HPDE6-E6E7 (cell line): ENCODE measurements around the gene TMEM119.
"Not testable (repeated sequence)": the region's sequence is repeated elsewhere in the genome, so short reads cannot be mapped to it uniquely, and the experiment has no call there.

Source experiments
- DNase-seq: peaks from one replicate; pipeline ENCODE4 v3.0.0; 2011; ENCODE audit warnings: missing footprints; ENCODE audit errors: extremely low spot score

The TMEM119 gene

DNA sequence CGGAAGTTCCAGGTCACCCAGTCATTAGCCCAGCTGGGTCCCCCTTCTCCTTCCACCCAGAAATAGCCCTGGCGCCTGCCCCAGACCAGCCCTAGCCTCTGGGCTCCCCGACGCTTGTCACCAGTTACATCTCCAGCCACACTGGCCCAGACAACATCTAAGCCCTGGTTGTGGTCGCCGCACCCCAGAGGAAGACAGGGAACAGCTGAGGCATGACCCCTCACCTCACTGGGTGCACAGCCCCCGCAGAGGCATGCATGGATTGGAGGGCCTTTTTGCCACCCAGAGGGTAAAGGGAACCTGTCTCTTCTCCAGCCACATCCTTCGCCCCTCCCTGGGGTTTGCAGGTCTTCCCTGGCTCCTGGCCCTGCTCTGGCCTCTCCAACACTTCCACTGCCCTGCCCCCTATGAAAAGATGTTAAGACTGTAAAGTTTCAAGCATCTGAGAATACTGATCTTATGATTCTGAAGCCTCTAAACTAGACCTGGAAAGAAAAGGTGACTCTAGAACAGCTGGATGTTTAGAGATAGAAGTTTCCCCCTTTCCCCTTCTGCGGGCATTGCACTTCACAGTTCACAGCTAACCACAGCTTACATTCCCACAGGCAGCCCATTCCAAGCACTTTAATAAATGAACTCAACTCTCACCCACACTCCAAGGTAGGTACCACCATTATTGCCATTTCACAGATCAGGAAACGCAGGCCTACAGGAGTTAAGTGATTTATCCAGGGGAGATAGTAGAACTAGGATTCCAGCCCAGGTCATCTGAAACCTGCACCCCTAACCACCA lies 14.7 kb downstream of the TMEM119 start:
- no peak for DNase-seq

- DNase-seq, result no peak
These were observed 15.4 kb downstream of the TMEM119 start for GRCh38 chr12:108582509-108582908.

DNA sequence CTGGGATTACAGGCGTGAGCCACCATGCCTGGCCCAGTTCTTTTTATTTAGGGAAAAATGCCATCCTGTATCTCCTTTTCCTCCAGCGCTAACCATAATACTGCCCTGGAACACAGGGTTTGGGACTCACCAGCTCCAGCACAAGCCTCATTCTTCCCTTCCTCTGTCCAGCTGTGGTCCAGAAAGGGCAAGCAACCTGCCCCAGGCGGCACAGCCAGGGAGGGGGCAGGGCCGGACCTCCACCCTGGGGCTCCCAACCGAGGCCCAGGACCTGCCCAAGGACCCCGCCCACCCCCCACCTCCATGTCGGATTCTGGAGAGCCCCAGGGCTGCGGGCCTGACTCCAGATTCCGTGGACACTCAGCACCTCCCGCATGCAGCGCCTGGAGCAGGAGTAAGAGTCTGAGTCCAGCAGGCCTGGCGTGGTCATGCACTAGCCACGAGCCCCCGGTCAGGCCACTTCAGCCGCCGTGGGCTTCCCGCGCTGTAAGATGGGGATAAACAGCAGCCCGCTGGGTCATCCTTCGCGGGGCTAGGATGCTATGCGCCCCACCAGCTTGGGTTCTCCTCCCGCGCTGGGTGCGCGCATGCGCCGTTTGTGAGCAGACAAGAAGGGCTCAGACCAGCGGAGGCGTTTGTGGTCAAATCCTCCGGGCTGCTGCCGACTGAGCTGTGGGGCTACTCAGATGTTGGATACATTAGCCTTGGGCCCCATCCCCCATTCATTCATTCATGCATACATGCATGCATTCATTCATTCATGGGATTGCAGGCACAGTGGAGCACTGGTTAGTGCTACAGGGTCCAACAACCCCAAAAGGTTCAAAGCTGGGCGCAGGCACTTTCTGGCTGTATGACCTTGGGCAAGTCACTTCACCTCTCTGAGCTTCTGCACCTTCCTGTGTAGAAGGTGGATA lies 16.3 kb downstream of the TMEM119 start:
- no peak for DNase-seq

DNA sequence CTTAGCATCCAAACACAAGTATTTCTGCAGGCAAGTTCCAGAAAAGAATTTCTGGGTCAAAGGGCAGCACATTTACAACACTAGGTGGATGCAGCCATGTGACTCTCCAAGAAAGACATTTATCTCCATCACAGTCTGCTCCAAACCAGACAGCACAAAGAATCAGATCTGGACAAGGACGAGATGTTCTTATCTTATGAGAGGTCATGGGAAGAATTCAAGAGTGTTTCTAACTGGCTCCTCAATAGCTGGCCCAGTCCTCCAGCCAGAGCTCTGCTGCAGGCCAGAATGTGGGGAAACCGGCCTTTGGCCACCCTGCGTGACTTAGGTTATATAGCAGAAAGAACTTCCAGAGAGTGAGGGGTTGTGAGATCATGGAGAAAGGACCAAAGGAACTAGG lies 17.4 kb downstream of the TMEM119 start:
- DNase-seq, result no peak

GRCh38 chr12:108578813-108579212 lies 19.1 kb downstream of the TMEM119 start:
- no peak for DNase-seq

- DNase-seq, result no peak
These were observed 19.6 kb downstream of the TMEM119 start for GRCh38 chr12:108578264-108578663.

DNA sequence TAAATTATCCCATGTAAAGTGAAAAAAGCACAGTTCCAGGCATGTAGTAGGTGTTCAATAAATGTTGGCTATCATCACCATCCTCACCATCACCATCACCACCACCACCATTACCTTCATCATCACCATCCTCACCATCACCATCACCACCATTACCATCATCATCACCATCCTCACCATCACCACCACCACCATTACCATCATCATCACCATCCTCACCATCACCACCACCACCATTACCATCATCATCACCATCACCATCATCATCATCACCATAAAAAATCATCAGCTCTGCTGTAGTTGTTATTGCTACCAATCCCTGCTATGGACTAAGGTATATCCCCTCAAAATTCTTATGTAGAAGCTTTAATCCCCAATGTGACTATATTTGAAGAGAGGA lies 20.4 kb downstream of the TMEM119 start:
- no peak for DNase-seq

DNA sequence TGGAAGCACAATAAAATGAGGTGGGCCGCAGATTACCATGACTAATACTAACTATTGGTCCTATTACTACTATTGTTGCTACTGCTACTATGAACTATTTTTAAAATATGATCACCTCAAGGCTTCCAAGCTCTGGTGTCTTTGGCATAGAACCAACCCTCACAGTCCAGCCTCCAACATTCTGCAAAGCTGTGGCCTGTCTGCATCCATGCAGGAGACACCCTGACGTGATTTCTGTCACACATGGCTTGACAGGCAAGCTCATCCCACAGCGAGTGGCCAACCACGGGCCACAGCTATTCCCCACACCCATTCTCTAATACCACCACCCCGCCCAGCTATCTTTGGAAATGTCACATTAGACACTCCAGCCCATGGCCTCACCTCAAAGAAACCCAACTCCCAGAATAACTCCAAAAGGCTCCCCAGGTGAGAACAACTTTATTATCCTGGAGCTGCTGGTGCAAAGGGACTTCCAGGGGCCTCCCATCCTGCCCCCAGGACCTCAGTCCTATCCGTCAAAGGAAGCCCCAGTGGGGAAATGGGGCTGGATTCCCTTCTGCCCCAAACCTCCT lies 21.1 kb downstream of the TMEM119 start:
- DNase-seq, result no peak

DNA sequence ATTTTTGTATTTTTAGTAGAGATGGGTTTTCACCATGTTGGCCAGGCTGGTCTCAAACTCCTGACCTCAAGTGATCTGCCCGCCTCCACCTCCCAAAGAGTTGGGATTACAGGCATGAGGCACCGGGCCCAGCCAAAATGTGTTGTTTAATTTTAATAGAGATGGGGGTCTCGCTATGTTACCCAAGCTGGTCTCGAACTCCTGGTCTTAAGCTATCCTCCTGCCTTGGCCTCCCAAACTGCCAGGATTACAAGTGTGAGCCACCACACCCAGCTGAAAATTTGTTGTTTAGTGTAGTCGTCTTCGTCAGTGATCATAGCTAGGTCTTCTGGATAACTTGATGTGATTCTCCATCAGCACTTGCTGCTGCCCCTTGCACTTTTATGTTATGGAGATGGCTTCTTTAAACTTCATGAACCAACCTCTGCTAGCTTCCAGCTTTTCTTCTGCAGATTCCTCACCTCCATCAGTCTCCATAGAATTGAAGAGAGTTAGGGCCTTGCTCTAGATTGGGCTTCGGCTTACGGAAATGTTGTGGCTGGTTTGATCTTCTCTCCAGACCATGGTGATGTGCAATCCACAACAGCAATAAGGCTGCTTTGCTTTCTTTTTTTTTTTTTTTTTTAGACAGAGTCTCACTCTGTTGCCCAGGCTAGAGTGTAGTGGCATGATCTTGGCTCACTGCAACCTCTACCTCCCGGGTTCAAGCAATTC lies 22.5 kb downstream of the TMEM119 start:
- DNase-seq, result no peak

DNA sequence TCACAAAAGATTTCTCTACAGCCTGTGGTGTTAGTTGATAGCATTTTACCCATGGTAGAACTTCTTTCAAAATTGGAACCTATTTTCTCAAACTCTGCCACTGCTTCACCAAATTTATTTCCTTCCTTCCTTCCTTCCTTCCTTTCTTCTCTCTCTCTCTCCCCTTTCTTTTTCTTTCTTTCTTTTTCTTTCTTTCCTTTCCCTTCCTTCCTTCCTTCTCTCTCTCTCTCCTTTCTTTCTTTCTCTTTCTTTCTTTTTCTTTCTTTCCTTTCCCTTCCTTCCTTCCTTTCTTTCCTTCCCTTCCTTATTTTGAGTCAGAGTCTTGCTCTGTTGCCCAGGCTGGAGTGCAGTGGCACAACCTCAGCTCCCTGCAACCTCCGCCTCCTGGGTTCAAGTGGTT lies 23.6 kb downstream of the TMEM119 start:
- not testable (repeated sequence) for DNase-seq

- no peak for DNase-seq
These were observed 24.6 kb downstream of the TMEM119 start for GRCh38 chr12:108573317-108573716.

DNA sequence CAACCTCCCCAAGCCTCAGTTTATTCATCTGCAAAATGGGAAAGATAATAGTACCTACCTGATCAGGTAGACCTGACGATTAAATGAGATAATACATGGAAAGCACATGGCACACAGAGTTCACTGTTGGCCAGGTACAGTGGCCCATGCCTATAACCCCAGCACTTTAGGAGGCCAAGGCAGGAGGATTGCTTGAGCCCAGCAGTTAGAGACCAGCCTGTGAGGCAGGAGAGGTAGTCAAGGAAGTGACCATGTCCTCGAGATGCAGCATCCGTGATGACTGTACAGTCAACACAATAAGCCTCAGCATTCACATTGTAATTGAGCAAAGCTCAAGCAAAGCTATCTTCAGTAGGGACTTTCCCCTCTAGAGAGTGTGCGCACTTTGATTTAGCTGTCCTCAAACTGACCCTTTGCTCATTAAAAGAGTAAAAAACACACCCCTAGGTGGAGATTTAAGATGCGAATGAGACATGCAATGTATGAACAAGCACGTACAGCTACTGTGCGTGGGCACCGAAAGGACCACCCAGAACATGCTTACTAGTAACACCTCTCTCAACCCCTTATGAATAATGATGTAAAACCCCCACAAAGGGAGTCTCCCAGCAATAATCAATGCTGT lies 25.6 kb downstream of the TMEM119 start:
- no peak for DNase-seq

- DNase-seq, result no peak
These were observed 26.2 kb downstream of the TMEM119 start for GRCh38 chr12:108571609-108572165.

- DNase-seq, result no peak
These were observed 26.9 kb downstream of the TMEM119 start for GRCh38 chr12:108570743-108571608.

GRCh38 chr12:108568338-108569154 lies 29.3 kb downstream of the TMEM119 start:
- no peak for DNase-seq

DNA sequence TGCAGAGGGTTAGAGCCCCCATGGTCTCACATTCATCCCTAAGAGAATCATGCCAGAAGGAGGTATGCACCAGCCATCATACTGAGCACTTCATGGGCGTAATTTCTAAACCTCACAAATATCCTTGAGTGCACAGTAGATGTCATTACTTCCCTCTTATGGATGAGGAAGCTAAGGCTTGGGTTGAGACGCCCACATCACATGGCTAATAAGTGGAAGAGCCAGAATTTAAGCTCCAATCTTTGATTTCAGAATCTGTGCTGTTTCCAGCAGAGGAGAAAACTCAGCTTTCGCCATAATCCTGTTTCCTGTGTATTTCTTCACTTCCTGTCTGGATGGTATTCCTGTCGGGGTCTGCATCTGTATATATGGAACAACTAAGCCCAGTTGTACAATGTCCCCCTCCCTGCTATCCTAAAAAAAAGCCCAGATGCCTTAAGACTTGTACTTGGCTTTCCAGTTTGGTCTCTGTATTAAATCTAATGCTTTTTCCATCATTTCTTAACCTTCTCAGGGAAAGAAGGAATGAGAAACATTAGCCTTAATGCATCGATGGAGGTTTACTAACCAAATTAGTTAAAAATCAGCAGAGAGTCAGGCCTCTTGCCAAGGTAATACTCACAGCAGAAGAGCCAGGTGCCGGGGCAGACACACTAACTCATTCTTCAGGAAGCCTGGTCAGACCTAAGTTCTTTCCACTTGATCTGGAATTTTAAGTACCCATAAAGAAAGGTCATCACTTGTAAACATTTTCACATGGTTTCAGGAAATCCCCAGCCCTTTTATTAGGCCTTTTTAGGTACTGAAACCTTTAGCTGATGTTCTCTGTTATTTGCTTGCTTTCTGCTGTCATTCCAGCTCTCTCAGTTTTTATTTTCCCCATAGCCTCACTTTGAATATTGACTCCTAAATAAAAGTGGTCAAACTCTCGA lies 30.2 kb downstream of the TMEM119 start:
- DNase-seq, result no peak

DNA sequence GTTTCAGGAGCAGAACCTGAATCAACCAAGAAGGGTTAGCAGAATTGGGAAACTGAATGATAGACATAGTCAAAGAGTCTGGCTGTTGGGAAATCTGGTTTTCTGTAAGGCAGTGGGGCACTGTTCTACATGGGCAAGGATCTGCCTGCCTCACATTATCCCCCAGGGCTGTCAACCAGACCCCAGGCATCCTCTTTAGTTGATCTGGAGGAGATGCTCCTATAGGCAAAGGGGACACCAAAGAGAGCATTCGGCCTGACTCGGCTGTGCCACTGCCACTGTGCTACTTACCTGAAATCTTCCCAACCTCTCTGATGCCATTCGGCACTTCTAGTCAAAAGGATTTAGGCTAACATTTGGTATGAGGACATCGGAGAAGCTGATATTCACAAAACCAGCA lies 31.4 kb downstream of the TMEM119 start:
- no peak for DNase-seq

- DNase-seq, result peak; percentile 79
These were observed 31.9 kb downstream of the TMEM119 start for GRCh38 chr12:108565976-108566375.
